GM21423 (cell line): Measurements from ENCODE around the gene RFC2.
"Not testable (repeated sequence)": the region's sequence is repeated elsewhere in the genome, so short reads cannot be mapped to it uniquely, and the experiment has no call there.

ENCODE experiments used
- ATAC-seq: cut with Tn5 transposase; IDR thresholded peaks from one replicate; pipeline ENCODE4 v1.9.1; 2021; ENCODE audit warnings: mild to moderate bottlenecking, moderate library complexity; ENCODE audit not compliant: unreplicated experiment

RFC2 gene

DNA sequence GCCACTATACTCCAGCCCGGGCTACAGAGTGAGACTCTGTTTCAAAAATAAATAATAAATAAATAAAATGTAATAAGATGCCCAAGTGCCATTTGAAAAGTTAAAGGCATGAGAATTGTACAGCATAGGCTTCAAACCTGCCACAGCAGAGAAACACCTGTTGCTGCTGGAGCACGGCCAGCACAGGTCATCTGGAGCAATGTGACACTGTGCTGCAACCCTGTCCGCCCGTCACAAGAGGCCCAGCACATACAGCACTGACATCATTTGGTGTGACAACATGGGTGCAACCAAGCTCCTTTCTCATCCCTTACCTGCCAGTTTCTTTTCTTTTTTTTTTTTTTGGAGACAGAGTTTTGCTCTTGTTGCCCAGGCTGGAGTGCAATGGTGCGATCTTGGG lies 1.3 kb downstream of the RFC2 start:
- ATAC-seq, result no peak

- ATAC-seq, result not testable (repeated sequence)
Measured at GRCh38 chr7:74249058-74249457, 5.1 kb downstream of the RFC2 start.

GRCh38 chr7:74248156-74248555 lies 6.0 kb downstream of the RFC2 start:
- ATAC-seq, result no peak

- ATAC-seq, result no peak
Measured at GRCh38 chr7:74246497-74246896, 7.7 kb downstream of the RFC2 start.

GRCh38 chr7:74242122-74242443 lies 12.1 kb downstream of the RFC2 start:
- ATAC-seq, result no peak

- ATAC-seq, result no peak
Measured at GRCh38 chr7:74240482-74240881, 13.7 kb downstream of the RFC2 start.

DNA sequence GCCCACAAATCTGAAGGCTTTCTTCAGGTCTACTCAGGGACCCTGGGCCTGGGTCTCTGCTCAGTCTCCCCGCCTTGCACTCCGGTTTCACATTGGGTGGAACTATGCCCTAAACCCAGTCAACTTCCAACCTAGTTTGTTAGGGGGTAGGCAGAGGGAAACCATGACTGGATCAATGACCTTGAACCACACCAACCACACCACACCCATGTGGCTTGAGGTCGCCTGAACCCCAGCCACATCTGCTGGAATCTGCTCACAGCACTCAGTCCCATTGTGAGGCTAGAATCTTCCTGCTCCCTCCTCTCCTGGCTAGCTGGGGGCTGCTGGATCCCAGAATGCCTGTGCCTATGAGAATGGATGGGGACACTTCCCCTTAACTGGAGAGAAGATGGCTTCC lies 17.9 kb downstream of the RFC2 start:
- no peak for ATAC-seq

- no peak for ATAC-seq
Measured at GRCh38 chr7:74235518-74236268, 18.5 kb downstream of the RFC2 start.

GRCh38 chr7:74233655-74234285 lies 20.4 kb downstream of the RFC2 start:
- ATAC-seq, result no peak

DNA sequence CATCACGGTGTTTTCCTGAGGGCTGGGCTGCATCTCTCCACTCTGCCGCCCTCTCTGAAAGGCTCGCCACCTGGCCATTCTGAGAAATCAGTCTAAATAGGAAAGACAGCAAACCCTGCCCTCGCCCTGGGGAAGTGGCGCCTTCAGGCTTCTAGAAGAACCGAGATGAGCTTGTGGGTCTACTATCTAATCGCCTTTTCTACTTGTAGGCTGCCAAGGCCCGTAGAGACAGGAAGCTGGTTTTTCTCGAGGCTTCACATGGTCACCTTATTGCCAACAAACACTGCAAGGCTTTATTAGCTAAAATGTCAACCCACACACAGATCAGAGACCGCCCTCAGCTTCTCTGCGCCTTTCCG lies 23.0 kb downstream of the RFC2 start:
- ATAC-seq, result peak; percentile 68

DNA sequence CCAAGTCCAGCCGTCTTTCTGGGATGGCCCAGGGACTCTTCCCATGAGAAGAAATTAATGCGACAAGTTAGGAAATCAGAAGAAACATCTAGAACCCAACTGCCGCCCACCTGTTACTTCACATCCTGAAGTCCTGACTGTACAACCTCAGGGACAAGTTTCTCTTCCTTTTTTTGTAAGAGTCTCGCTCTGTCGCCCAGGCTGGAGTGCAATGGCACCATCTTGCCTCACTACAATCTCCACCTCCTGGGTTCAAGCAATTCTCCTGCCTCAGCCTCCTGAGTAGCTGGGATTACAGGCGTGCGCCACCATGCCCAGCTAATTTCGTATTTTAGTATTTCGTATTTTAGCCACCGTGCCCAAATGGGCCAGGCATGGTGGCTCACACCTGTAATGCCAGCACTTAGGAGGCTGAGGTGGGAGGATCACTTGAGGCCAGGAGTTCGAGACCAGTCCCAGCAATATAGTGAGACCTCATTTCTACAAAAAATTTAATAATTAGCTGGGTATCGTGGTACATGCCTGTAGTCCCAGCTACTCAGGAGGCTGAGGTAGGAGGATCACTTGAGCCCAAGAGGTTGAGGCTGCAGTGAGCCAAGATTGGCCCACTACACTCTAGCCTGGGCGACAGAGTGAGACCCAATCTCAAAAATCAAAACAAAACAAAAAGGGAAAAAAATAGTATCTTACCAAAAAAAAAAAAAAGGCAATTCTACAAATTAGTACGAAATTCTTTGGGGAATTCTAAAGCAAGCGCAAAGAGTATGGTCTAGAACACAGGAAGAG lies 23.6 kb downstream of the RFC2 start:
- ATAC-seq, result no peak

- no peak for ATAC-seq
Measured at GRCh38 chr7:74228951-74229900, 25.0 kb downstream of the RFC2 start.

DNA sequence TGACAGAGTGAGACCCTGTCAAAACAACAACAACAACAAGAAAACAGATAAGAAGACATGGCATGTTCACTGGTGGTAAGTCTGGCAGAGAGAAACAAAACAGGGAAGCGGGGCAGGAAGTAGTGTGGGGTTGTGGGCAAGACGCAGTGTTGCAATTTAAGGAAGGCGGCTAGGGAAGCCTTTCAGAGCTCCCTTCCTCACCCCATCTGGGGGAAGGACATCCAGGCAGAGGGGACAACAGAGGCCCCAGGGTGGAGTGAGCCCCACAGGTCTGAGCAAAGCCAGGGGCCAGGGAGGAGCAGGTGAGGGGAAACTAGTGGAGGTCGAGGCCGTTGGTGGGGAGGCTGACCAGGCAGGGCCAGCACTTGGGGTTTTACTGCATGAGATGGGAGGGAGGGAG lies 27.6 kb downstream of the RFC2 start:
- ATAC-seq, result no peak

GRCh38 chr7:74225400-74225799 lies 28.8 kb downstream of the RFC2 start:
- ATAC-seq, result no peak

DNA sequence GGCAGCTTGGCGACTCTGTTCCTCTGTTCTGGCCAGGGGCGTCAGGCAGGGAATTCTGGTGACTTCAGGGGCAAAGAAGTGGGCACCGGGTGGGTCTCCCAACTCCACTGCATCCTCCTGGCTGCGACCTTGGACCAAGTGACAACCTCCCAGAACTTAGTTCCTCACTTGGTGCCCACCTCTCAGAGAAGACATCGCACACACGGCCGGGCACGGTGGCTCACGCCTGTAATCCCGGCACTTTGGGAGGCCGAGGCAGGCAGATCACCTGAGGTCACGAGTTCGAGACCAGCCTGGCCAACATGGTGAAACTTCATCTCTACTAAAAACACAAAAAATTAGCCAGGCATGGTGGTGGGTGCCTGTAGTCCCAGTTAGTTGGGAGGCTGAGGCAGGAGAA lies 29.3 kb downstream of the RFC2 start:
- ATAC-seq, result not testable (repeated sequence)

DNA sequence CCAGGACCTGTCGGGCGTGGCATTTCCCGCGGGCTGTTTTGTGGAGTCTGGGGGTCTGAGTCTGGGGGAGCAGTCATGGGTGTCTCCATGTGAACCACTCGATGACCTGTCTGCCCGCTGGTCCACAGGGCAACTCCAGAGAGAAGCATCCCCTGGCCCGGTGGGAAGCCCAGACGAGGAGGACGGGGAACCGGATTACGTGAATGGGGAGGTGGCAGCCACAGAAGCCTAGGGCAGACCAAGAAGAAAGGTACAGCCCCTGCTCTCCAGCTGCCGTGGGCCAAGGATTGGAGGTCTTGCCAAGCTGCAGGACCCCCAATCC lies 29.7 kb downstream of the RFC2 start:
- ATAC-seq, result no peak

- no peak for ATAC-seq
Measured at GRCh38 chr7:74223711-74224510, 30.3 kb downstream of the RFC2 start.

GRCh38 chr7:74222851-74223710 lies 31.1 kb downstream of the RFC2 start:
- no peak for ATAC-seq

- no peak for ATAC-seq
Measured at GRCh38 chr7:74221713-74222112, 32.5 kb downstream of the RFC2 start.
